ENCODE data around the gene EPB42. TPM values are rescaled to one million over a fixed set of nuclear protein-coding genes. Genes with fewer than 3 reads are reported as not detected.

The EPB42 gene
- total and polyA plus RNA-seq, 2 of the 4 experiments (the other 2 are of a cell fraction): not detected

- H4K91ac ChIP-seq (ENCODE audit: insufficient read depth, low read depth, low read length): no peak overlapping the region
- no peaks in the 10 kb centered on the region for H3K9me3 ChIP-seq (ENCODE audit: control insufficient read depth, insufficient read depth, low read length)
- no peak overlapping the region for H4K5ac ChIP-seq (ENCODE audit: low read depth, low read length)
- intact Hi-C loops (cut with micrococcal nuclease): no loop called here
- DNase-seq (no peak), ATAC-seq (ENCODE audit: low read depth) (no peak)
- H3K79me1 ChIP-seq (ENCODE audit: low read depth in 1 of 2, low read length in 2 of 2): no peaks in the 10 kb centered on the region
- no peak overlapping the region for H2BK20ac ChIP-seq (ENCODE audit: low read depth, low read length)
- no peak overlapping the region for H3K18ac ChIP-seq (ENCODE audit: low read depth, low read length)
- in situ Hi-C loops (cut with MboI; ENCODE audit: low sequenced_read_pairs): no loop called here
- H3K9ac ChIP-seq (ENCODE audit: low read depth, low read length): no peak overlapping the region
- H2AK9ac ChIP-seq (replicated peaks; ENCODE audit: low read depth, low read length, poor library complexity): no peak overlapping the region
- no peaks in the 10 kb centered on the region for H3K36me3 ChIP-seq (ENCODE audit: control insufficient read depth, insufficient read depth, low read length)
- H3K23ac ChIP-seq (ENCODE audit: low read depth, low read length): no peak overlapping the region
- peaks cover 65% of the 10 kb centered on the region for H3K27me3 ChIP-seq (ENCODE audit: control insufficient read depth, insufficient read depth, low read length)
- H3K9me1 ChIP-seq (ENCODE audit: insufficient read depth, low read length): no peaks in the 10 kb centered on the region; the same call in 1 of the 2 replicates
- TF ChIP-seq CHD1 (IDR thresholded peaks at IDR 0.05; ENCODE audit: low read depth, low read length): no peak
- TF ChIP-seq CTCF (conservative IDR thresholded peaks at IDR 0.05; ENCODE audit: low read depth, low read length): no peak
- no peak for TF ChIP-seq NFE2L2 (IDR thresholded peaks at IDR 0.05; ENCODE audit: low read depth, low read length)
- no peak for TF ChIP-seq MAFK (IDR thresholded peaks at IDR 0.05; ENCODE audit: low read depth, low read length)
- no peak for TF ChIP-seq RAD21 (IDR thresholded peaks at IDR 0.05; ENCODE audit: low read length)
- TF ChIP-seq, protein P1, sequence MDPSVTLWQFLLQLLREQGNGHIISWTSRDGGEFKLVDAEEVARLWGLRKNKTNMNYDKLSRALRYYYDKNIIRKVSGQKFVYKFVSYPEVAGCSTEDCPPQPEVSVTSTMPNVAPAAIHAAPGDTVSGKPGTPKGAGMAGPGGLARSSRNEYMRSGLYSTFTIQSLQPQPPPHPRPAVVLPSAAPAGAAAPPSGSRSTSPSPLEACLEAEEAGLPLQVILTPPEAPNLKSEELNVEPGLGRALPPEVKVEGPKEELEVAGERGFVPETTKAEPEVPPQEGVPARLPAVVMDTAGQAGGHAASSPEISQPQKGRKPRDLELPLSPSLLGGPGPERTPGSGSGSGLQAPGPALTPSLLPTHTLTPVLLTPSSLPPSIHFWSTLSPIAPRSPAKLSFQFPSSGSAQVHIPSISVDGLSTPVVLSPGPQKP (IDR thresholded peaks at IDR 0.05; ENCODE audit: borderline replicate concordance, low read depth, low read length): no peak
- TF ChIP-seq SMC3 (IDR thresholded peaks at IDR 0.05; ENCODE audit: low read depth, low read length): no peak
- TF ChIP-seq, protein P2, sequence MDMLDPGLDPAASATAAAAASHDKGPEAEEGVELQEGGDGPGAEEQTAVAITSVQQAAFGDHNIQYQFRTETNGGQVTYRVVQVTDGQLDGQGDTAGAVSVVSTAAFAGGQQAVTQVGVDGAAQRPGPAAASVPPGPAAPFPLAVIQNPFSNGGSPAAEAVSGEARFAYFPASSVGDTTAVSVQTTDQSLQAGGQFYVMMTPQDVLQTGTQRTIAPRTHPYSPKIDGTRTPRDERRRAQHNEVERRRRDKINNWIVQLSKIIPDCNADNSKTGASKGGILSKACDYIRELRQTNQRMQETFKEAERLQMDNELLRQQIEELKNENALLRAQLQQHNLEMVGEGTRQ (IDR thresholded peaks at IDR 0.05; ENCODE audit: low read depth, low read length): no peak
- no peak for TF ChIP-seq FOS (IDR thresholded peaks at IDR 0.05; ENCODE audit: low read depth, low read length)
- TF ChIP-seq MXI1 (IDR thresholded peaks at IDR 0.05; ENCODE audit: borderline replicate concordance, low read depth, low read length): no peak
- TF ChIP-seq BHLHE40 (IDR thresholded peaks at IDR 0.05; ENCODE audit: low read depth, low read length): no peak
- no peak for TF ChIP-seq CEBPB (IDR thresholded peaks at IDR 0.05; ENCODE audit: low read depth, low read length)
- TF ChIP-seq POLR2A (IDR thresholded peaks at IDR 0.05; ENCODE audit: low read depth, low read length): no peak
- TF ChIP-seq RCOR1 (IDR thresholded peaks at IDR 0.05; ENCODE audit: insufficient replicate concordance, low read length): no peak
- no peak for TF ChIP-seq MAZ (IDR thresholded peaks at IDR 0.05; ENCODE audit: borderline replicate concordance, low read depth, low read length)
- TF ChIP-seq RFX5 (IDR thresholded peaks at IDR 0.05; ENCODE audit: low read depth, low read length): no peak
- ChIA-PET CTCF (interaction anchor here (0.7 to 1.6 kb wide), 2 partner anchors 14 to 165 kb away, joined by 3 to 5 read pairs; no protein-coding TSS in a partner anchor), POLR2A (ENCODE audit: unreplicated experiment) (no interaction called here)
- no peak overlapping the region for H4K8ac ChIP-seq (ENCODE audit: low read depth in 2 of 2, low read length in 2 of 2)
- no peak overlapping the region for H2AK5ac ChIP-seq (ENCODE audit: low read depth, low read length)
- no peaks in the 10 kb centered on the region for H3K4me1 ChIP-seq (ENCODE audit: control insufficient read depth, insufficient read depth, low read length)
- H3K4me2 ChIP-seq (ENCODE audit: low read depth, low read length): no peak overlapping the region
- no peak overlapping the region for H3K27ac ChIP-seq (ENCODE audit: insufficient read depth, low read length)
- no peak overlapping the region for H3K14ac ChIP-seq (replicated peaks; ENCODE audit: low read depth, low read length)
- dilution Hi-C loops (cut with HindIII; ENCODE audit: low sequenced_read_pairs, unreplicated experiment): no loop called here
- WGBS, 2 experiments (ENCODE audit: extremely low coverage in 2 of 2, insufficient read length in 1 of 2): no CpG with 5 or more reads among the region's 4 CpGs
- no peaks in the 10 kb centered on the region for H4K20me1 ChIP-seq (ENCODE audit: insufficient read depth, low read length)
- no peak overlapping the region for H3K4ac ChIP-seq (ENCODE audit: low read depth, low read length)
- no TSS peak for BruUV-seq (replicated peaks)
- H2AFZ ChIP-seq (replicated peaks; ENCODE audit: low read length, poor library complexity): no peak overlapping the region
- no peak overlapping the region for H2BK15ac ChIP-seq (ENCODE audit: low read depth, low read length)
- H3K4me3 ChIP-seq (ENCODE audit: insufficient read depth, low read depth, low read length): no peak overlapping the region
- H2BK5ac ChIP-seq (ENCODE audit: low read depth, low read length, poor library complexity, severe bottlenecking): no peak overlapping the region
- no peak overlapping the region for H2BK120ac ChIP-seq (ENCODE audit: low read depth, low read length)
- no peak overlapping the region for H3K56ac ChIP-seq (ENCODE audit: extremely low read depth, insufficient read depth, low read length)
Measured at GRCh38 chr15:43211224-43211735, 9.5 kb downstream of the EPB42 start.

All from IMR-90 (cell line).